Neural progenitor cell (in vitro differentiated cells): ENCODE data around the gene LIPC.

Source experiments
- EZH2 ChIP-seq: fragments of 200-600 bp; sonication (generic); IDR thresholded peaks from 2 replicates; pipeline ENCODE4 v1.6.1; 2017; ENCODE audit warnings: antibody characterized with exemption, mild to moderate bottlenecking, moderate library complexity
- TF ChIP-seq, protein P1 (sequence below): fragments of 200-600 bp; sonication (generic); IDR thresholded peaks from 2 replicates; pipeline ENCODE4 v1.5.1; 2017; ENCODE audit warnings: antibody characterized with exemption, mild to moderate bottlenecking

DNA sequence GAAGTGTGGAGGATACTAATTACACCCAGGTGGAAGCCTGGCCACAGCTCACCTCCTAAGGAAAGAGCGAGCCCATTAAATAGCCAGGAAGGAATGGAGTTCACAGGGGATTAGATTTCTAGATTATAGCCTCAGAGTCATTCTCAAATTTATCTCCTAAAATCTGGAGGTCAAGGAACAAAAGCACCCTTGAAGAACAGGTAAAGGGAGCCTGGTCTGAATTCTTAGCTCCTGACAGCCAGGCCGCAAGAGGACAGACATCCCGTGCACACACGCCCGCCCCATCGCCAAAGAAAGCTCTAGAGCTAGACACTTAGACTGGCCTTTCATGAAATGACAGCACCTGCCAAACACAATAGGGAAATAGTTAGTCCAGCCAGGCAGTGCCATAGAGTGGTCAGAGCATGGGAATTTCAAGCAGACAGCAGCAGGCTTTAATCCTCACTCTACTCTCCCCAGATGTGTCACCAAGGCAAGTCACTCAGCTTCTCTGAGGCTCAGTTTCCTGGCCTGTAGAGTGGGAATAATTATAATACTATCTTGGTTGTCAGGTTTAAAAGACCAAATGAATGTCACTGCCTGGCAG lies 59.2 kb downstream of the LIPC start:
- TF ChIP-seq, protein P1, sequence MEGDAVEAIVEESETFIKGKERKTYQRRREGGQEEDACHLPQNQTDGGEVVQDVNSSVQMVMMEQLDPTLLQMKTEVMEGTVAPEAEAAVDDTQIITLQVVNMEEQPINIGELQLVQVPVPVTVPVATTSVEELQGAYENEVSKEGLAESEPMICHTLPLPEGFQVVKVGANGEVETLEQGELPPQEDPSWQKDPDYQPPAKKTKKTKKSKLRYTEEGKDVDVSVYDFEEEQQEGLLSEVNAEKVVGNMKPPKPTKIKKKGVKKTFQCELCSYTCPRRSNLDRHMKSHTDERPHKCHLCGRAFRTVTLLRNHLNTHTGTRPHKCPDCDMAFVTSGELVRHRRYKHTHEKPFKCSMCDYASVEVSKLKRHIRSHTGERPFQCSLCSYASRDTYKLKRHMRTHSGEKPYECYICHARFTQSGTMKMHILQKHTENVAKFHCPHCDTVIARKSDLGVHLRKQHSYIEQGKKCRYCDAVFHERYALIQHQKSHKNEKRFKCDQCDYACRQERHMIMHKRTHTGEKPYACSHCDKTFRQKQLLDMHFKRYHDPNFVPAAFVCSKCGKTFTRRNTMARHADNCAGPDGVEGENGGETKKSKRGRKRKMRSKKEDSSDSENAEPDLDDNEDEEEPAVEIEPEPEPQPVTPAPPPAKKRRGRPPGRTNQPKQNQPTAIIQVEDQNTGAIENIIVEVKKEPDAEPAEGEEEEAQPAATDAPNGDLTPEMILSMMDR, result no peak
- TF ChIP-seq EZH2, result no peak
